CMK (cell line): ENCODE results near the gene FAM177B.
A peak's percentile ranks its signal among the peaks of the same experiment; 100 is the strongest.

ENCODE experiments used
- DNase-seq: peaks from one replicate; pipeline ENCODE4 v3.0.0-alpha.2; 2010; ENCODE audit warnings: low read depth

The FAM177B gene

DNA sequence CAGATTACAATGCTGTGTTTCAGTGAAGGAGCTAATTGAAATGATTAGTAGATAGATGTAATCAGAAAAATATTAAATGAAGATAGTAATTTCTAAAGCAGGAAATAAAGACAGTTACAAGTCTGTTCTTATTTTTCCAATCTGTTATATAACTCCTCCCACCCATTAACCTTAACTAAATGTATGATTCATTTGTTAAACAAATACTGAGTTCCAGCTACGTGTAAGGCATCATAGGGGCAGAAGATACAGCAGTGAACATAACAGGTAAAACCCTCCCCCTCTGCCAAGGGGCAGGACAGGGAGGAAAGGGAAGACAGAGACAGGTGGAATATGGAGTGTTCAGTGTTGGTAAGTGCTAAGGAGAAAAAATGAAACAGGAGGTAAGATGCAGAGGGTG, at the start of gene FAM177B:
Gene FAM177B, plus strand, starts transcription at position 231 of the 400 bp plus-strand sequence. CDS start 9,344 bp downstream, outside the sequence.
- no peak for DNase-seq

DNA sequence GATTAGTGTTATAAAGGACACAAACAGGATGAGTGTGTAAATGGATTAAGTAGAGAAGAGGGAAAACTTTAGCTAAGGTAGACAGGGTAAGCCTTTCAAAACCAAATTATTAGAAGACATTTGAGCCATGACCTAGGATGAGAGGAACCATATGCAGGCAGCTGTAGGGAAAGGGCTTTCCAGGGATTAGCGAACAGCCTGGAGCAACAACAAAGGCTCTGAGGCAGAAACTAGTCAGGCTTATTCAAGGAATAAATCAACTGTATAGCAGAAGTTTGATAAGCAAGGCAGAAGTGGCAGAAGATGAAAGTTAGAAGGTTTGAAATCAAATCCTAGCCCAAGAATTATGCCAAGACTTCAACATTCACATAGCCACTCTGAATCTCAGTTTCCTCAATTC, 46.0 kb upstream of the FAM177B start:
- DNase-seq, result no peak

DNA sequence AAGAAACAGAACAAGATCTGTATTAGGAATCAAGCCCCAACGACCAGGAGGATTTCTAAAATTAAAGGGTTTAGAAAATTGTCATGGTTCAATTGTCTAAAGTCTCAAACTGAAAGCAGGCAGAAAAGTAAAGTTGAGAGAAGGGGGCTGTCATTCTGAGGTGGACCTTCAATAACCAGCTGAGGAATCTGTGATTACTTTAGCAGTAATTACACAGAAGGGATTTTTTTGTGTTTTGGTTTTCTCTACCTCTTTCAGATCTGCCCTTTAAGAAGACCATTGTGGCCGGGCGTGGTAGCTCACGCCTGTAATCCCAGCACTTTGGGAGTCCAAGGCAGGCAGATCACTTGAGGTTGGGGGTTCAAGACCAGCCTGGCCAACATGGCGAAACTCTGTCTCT, 42.1 kb upstream of the FAM177B start:
- DNase-seq, result no peak

DNA sequence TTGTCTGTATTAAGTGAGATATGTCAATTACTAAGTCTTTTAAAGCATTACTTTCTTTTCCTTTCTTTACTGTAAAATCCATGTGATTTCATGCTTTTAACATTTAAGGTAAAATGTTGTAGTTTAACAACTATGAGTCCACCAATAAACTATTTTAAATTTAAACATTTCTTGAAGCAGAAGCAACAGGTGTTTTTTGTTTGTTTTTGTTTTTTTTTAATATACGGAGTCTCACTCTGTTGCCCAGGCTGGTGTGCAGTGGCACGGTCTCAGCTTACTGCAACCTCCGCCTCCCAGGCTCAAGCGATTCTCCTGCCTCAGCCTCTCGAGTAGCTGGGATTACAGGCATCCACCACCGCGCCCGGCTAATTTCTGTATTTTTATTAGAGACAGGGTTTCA, 40.3 kb upstream of the FAM177B start:
- DNase-seq, result no peak

DNA sequence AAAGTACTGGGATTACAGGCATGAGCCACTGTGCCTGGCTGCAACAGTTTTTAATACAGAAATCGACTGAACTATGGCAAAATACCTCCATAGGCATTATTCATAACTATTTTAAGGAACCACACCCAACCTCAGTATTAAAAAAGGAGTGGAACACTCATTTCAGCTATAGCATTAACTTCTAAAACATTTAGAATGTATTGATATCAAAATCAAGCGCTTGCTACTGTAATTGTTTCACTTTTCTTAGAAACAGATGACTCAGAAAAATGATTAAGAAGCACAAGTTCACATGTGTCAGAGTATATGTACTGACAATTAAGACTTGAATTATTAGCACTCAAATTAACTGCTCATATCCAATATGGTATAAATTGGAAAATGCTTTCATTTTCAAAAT, 39.8 kb upstream of the FAM177B start:
- no peak for DNase-seq

DNA sequence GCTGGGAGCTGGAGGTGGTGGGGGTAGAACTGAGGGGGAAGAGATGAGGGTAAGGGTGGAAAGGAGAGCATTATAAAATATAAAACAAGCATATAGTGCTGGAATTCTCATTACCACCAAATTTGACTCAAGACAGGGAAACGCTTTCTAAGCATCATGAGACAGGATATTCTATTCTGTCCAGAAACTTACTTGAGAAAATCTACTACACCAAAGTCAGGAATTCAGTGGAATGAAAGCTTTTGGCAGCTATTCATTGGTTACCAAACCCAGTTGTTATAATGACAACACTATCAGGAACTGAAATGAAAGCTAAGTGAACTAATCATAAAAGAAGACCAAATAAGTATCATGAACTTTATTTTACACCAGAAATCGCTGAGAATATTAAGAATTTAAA, 39.2 kb upstream of the FAM177B start:
- no peak for DNase-seq

DNA sequence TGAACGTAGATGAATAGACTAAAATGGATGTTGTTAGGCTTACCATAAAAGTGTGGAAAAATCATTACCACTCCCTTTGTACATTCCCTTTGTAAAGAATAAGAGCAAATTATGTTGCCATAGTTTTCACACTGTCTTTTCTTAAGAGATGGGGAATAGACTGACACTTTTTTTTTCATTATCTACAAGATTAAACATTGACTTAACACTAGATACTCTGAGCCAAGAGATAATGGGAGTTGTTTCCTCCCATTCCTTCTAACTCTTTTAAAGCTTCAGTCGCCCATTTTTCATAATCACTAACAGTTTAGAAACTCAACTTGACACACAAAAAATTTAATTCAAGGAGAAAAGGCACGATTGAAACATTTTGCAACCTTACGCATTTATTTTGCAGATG, 34.8 kb upstream of the FAM177B start:
- DNase-seq, result no peak

DNA sequence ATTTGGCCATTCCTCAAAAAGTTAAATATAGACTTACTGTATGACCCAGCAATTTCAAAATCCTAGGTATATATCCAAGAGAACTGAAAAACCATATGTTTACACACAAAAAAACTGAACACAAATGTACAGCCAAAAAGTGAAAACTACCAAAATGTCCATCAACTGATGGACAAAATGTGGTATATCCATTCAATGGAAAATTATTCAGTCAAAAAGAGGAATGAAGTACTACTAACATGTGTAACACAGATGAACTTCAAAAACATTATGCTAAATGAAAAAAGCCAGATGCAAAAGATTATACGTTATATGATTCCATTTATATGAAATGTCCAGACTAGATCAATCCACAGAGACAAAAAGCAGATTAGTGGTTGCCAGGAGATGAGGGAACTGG, 32.7 kb upstream of the FAM177B start:
- DNase-seq, result no peak

DNA sequence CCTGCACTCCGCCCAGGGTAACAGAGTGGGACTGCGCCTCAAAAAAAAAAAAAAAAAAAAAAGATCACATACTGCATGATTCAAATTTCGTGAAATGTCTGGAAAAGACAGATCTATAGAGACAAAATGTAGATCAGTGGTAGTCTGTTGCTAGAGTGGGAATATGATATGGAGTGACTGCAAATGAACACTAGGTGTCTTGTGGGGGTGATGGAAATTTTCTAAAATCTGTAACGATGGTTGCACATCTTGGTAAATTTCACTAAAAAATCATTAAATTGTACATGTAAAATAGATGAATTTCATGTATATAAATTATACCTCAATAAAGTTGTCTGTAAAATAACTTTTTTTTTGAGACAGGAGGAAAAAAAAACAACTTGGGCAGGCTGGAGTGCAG, 30.2 kb upstream of the FAM177B start:
- no peak for DNase-seq

DNA sequence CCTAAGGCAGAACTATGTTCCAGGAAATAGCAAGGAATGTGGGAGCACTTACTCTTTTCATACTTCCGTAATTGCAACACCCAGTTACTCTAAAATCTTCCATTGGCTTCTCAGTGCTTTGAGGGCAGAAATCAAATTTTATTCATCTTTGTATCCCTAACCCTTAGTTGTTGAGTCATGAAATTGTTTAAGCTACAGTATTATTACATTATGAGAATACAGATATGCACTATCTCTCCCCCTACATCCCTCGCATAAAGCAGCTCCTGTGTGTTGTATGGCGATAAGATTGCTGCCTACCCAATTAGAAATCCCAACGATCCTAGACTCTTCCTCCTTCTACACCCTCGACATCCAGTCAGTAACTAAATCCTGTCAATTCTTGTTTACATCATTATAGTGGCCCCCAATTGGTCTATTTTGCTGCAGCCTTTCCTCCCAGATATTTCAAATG, 27.3 kb upstream of the FAM177B start:
- peak; percentile 18 for DNase-seq

DNA sequence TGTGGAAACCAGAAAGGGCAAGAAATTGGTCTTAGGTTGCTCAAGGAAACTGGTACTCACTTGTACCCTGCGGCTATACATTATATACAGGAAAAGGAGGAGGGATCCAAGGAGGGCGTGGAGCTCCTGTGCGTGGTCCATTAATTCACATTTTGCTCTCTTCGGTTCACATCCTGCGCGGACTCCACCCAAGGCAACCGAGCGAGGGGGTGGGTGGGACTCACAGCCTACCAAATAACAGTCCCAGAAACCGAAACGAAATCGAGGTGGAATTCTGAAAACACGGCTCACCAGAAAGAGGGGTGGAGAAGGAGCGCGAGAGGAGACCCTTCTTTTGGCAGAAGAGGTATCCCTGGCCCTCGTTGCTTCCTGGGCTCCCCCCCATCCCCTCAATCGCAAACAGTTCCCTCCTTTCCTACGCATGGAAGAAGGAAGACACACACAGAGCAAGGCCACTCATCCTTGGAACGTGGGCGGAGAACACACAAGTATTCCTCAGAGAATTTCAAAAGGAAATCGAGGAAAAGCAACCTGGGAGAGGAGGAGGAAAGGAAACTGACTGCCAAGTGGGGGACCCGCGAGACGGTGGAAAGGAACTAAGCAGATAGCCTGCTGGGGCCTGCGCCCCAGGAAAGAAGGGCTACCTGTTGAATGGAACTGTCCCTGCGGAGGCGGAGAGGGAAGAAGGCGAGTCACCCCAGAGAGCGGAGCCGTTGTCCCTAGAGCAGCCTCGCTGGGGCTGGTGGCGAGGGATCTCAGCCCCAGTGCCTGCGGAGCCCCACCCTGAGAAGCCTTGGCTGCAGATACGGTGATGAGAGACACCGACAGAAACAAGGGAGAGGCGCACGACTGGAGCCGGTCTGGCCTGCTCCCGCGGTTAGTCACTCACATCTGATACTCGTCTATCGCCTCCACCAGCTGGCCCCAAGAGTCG, 25.4 kb upstream of the FAM177B start:
- DNase-seq, result peak; percentile 72

DNA sequence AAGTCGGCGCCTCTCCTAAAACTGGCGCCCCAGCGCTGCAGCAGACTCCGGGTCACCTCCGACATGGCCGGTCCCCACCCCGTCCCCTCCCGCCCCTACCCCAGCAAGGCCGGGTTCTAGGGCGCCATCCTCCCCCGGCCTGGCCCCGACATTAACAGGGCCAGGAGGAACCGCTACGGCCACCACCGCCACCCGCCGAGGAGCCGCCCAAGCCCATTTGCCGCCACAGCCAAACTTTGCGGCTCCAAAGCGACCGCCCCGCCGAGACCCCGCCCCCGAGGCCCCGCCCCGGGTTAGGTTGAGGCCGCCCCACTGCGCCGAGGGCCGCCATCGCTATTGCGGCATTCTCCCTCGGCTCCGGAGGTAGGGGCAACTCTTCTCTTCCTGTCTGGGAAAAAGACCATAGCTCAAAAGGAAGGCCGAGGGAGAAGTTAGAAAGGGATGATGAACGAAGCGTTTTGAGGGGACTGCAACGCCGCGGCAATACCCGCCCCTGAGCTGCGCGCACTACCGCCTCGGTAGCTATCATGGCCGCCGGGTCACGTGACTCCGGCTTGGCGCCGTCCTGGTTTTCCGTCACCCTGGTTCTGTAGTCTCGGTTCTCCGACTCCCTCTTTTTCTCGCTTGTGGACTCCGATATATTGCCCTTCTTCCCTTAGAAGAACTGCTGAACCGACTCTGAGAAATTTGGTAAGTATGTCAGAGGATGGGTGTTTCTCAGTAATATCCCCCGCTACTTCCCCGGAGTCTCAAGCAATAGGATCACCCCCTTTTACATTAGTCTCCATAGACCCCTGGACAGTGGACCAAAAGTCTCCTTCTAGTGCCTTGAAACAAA, 24.5 kb upstream of the FAM177B start, which contains the start of the genes AIDA and BROX:
Gene AIDA, minus strand, starts transcription at position 239 of the 838 bp plus-strand sequence. Its CDS starts 174 bp downstream, at position 65.
Gene BROX, plus strand, starts transcription at position 312 of the 838 bp plus-strand sequence. CDS start 3,136 bp downstream, outside the sequence.
- DNase-seq, result peak; percentile 51

DNA sequence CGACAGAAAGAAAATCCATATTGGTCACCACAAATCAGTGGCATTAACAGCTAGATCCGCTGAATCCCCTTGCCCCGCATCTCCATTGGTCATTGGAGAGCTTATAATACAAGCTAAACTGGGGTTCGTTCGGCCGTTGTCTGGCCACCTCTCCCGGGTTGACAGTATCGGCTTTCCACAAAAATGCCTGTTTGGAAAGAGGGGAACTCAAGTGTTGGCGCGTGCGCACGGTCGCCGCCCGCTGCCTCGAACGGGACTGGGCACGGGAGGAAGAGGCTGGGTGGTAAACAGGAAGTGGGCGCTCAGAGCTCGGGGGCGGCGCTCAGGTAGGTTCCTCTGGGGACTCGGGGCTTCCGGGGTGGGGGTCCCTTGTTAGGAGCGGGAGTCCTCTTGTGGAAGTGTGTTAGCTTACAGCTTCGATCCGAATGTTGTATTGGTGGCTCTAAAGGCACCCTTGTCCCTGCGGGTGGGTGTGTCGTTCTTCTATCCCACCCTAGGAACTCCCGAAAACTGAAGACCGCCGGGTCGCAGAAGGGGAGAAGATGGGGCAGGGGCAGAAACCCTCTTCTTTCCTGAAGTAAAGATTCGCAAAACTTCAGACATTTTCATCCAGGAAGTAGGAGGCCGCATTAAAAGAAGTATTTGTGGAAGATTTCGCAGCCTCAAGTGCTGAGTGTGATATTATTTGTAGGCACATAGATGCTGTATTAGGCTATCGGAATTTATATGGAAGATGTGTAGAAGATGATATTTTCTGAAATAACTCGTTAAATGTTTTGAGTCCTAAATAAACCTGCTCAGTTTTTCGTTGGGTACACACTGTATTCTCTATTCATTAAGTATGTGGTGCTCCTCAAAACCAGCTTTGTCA, 23.7 kb upstream of the FAM177B start:
- DNase-seq, result peak; percentile 91

DNA sequence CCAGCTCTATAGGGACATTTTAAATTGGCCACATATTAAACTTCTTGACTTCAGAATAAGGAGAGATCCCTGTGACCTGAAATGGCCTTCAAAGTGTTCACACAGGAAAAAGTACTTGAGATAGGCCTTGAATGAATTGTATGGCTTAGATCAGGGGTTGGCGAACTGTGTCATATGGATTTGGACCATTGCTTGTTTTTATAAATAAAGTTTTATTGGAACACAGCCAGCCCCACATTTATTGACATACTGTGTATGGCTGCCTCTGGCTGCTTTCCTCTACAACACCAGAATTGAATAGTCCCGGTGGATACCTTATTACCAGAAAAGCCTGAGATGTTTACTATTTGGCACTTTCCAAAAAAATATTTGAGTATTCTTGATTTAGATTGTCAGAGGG, 20.6 kb upstream of the FAM177B start:
- DNase-seq, result no peak

DNA sequence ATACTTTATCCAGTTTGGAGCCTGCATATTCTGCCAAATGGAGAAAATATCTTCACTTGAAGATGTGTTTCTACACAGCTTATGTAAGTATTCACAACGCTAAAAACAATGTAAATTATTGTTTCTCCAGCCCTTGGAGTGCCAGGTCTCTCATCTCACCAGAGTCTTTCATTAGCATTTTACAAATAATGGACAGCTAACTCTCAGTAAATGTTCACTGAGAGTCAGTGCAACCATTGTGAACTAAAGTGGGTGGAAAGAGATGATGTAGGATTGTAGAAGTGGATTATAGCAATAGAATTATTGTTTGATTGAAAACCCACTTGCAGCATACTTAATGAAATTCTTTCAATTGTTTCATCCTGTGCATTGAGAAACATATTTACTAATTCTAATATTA, 8.3 kb upstream of the FAM177B start:
- DNase-seq, result no peak

DNA sequence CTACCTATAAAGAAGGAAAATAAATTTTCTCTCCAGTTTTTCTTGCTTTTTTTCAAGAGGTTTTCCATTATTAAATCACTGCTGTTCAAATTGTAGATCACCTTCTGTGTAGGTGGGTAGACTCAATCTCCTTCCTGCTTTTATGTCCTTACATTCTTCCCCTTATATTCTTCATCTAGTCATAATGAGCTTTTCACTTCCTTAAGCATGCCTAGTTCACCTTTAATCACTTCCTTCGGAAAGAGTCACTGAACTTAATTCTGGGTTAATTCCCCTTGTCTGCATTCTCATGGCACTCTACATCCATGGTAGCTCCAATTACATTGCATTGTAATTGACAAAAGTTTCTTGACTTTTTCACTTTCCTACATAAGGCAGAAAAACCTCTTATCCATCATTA, 6.1 kb upstream of the FAM177B start:
- no peak for DNase-seq

DNA sequence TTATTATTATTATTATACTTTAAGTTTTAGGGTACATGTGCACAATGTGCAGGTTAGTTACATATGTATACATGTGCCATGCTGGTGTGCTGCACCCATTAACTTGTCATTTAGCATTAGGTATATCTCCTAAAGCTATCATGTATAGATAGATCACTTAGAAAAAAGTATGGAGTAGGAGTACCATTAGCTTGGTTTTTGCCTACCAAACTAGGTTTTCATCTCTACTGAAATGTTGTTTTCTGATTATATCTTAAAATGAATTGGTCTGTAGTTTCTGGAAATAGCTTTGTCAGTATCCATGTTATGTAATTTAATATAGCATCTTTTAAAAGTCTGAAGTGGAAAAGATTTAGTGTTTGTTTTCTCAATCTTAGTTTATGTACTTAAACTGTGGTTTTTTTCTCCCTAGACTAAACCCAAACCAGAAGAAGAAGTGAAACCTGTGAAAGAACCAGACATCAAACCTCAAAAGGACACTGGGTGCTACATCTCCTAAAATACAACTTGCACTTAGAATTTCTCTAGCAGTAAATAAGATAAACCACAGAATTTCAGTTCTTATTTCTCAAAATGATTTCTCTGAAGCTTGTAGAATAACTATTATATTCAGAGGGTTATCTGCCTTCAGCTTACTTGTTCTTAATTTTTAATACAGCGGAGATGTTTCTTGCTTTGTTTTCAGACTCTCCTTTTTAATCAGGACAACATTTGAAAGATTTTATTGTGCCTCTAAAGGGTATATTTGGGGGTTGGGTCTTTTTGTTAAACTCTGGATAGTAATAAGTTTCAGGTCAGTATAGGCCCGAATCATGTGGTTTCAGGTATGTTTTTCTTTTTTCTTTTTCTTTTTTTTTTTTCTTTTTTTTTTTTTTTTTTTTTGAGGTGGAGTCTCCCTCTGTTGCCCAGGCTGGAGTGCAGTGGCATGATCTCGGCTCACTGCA, 4.5 kb upstream of the FAM177B start:
- no peak for DNase-seq

DNA sequence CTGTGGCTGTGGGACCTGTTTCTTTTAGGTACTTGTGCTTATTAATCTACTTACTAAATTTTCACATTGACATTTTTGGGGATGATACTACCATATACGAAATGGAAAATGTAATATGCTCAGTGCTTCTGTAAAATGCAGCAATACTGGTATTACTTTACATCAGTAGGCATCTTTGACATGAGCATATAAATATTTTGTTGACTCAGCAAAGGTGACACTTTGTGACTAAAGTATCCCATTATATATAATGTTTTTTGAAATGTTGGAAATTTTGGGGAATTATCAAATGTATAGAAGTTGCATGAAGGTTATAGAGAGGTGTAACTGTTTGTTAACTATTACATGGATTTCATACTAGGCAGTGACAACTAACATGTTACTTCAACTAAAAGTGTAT, 2.3 kb upstream of the FAM177B start:
- DNase-seq, result no peak

DNA sequence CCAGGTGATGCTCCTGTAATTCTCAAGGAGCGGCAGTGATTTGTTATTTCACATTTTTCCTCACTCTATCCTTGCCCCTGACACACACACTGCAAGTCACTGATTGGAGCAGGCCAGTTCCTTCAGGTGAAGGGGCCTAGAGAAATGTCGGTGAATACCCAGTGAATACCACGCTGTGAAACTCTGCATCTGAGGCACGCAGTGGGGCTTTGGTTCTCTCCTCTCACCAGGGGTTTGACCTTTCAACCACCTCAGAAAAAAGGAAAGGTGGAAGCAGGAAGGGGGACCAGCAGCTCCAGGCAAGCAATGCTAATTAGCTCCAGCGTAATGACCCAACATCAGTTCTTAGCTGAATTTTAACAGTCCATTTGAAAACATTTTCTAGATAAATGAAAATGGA, 532 bp upstream of the FAM177B start:
- no peak for DNase-seq

DNA sequence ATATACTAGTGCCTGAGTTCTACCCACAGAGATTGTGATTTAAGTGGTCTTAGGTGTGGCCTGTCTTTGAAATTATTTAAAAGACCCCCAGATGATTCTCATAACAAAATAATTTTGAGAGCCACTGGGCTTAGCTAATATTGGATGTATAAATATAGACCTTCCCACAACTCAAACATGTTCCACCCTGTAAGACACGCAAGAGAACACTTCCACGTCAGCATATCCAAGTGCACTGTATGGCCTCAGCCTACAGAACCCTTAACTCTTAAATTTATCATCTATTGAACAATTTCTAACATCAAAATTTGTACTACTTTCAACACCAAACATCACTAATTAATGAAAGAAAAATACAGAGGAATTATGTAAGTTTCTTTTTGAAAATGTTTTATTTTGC, 2.5 kb downstream of the FAM177B start:
- no peak for DNase-seq

DNA sequence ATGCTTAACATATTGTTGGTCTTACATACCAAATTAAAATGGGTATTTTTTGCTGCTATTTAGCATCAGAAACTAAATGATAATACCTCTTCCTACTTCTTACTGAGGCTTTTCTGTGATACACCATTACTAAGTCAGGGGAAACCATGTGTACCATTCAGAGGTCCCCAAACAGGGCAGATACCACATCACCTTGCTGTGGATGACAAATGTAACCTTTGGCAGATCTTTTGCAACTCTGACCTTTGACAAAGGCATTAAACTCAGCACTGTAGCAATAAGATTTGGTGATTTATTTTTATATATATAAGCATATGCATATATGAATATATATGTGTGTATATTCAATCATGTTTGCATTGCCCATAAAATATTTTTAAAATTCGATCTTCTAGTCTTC, 2.9 kb downstream of the FAM177B start:
- DNase-seq, result no peak
